GM19035 (cell line): ENCODE measurements around the gene RPL39L.

ENCODE experiments used
- ATAC-seq: cut with Tn5 transposase; IDR thresholded peaks from one replicate; pipeline ENCODE4 v1.9.1; 2021; ENCODE audit not compliant: unreplicated experiment

RPL39L gene

GRCh38 chr3:187101184-187102072 lies 37.9 kb downstream of the RPL39L start:
- ATAC-seq = no peak

- no peak for ATAC-seq
These were observed 40.3 kb downstream of the RPL39L start for GRCh38 chr3:187098923-187099512.

- ATAC-seq = no peak
These were observed 46.0 kb downstream of the RPL39L start for GRCh38 chr3:187093320-187093719.

- no peak for ATAC-seq
These were observed 50.6 kb downstream of the RPL39L start for GRCh38 chr3:187088701-187089100.

GRCh38 chr3:187086831-187087230 lies 52.5 kb downstream of the RPL39L start:
- ATAC-seq = no peak

- no peak for ATAC-seq
These were observed 53.4 kb downstream of the RPL39L start for GRCh38 chr3:187085933-187086332.

- no peak for ATAC-seq
These were observed 54.2 kb downstream of the RPL39L start for GRCh38 chr3:187085021-187085666.

GRCh38 chr3:187084580-187084979 lies 54.7 kb downstream of the RPL39L start:
- no peak for ATAC-seq

GRCh38 chr3:187084126-187084525 lies 55.2 kb downstream of the RPL39L start:
- ATAC-seq = no peak

GRCh38 chr3:187082758-187083375 lies 56.4 kb downstream of the RPL39L start:
- no peak for ATAC-seq

GRCh38 chr3:187080799-187081450 lies 58.4 kb downstream of the RPL39L start:
- ATAC-seq = no peak

GRCh38 chr3:187079090-187080022 lies 59.9 kb downstream of the RPL39L start:
- ATAC-seq = no peak

- ATAC-seq = no peak
These were observed 61.8 kb downstream of the RPL39L start for GRCh38 chr3:187077537-187077936.

GRCh38 chr3:187077085-187077484 lies 62.2 kb downstream of the RPL39L start:
- ATAC-seq = no peak

- ATAC-seq = no peak
These were observed 63.0 kb downstream of the RPL39L start for GRCh38 chr3:187076297-187076696.

- ATAC-seq = no peak
These were observed 64.5 kb downstream of the RPL39L start for GRCh38 chr3:187074846-187075245.

GRCh38 chr3:187073581-187074098 lies 65.7 kb downstream of the RPL39L start:
- ATAC-seq = no peak

- no peak for ATAC-seq
These were observed 66.8 kb downstream of the RPL39L start for GRCh38 chr3:187072511-187072910.

- ATAC-seq = no peak
These were observed 67.2 kb downstream of the RPL39L start for GRCh38 chr3:187072102-187072501.
